GM23338 (cell line): ENCODE data around the gene EEPD1. TPM values are rescaled to one million over a fixed set of nuclear protein-coding genes. Genes with fewer than 3 reads are reported as not detected.

Source experiments
- ATAC-seq: fragments of 200-7000 bp; cut with Tn5 transposase; 3 replicates; pipeline ENCODE4 v1.9.1; 2020
- DNase-seq: peaks from one replicate; pipeline ENCODE4 v3.0.0-alpha.2; 2015; ENCODE audit warnings: low spot score
- H2AFZ ChIP-seq: fragments of 200-600 bp; sonication (generic); 2 replicates; pipeline ENCODE4 v1.8.0; 2016; ENCODE audit warnings: antibody characterized with exemption, mild to moderate bottlenecking, moderate library complexity
- H3F3A ChIP-seq: fragments of 200-600 bp; sonication (generic); replicated peaks from 2 replicates; pipeline ENCODE4 v1.8.0; 2017; ENCODE audit warnings: antibody characterized with exemption, mixed run types, low read depth
- H3K27ac ChIP-seq: fragments of 200-600 bp; sonication (generic); 2 replicates; pipeline ENCODE4 v1.6.1; 2016; ENCODE audit warnings: low read depth
- H3K27me3 ChIP-seq: fragments of 200-600 bp; sonication (generic); 2 replicates; pipeline ENCODE4 v1.8.0; 2016; ENCODE audit warnings: mild to moderate bottlenecking, mixed run types, moderate library complexity; ENCODE audit not compliant: insufficient read depth
- H3K36me3 ChIP-seq: fragments of 200-600 bp; sonication (generic); 2 replicates; pipeline ENCODE4 v1.8.0; 2016; ENCODE audit warnings: mild to moderate bottlenecking; ENCODE audit not compliant: insufficient read depth
- H3K4me1 ChIP-seq: fragments of 200-600 bp; sonication (generic); 2 replicates; pipeline ENCODE4 v1.8.0; 2016; ENCODE audit warnings: mild to moderate bottlenecking, moderate library complexity; ENCODE audit not compliant: insufficient read depth
- H3K4me2 ChIP-seq: fragments of 200-600 bp; sonication (generic); 2 replicates; pipeline ENCODE4 v1.7.1; 2017; ENCODE audit warnings: mixed run types
- H3K4me3 ChIP-seq: fragments of 200-600 bp; sonication (generic); 2 replicates; pipeline ENCODE4 v1.6.1; 2016; ENCODE audit warnings: mixed run types
- H3K79me2 ChIP-seq: fragments of 200-600 bp; sonication (generic); replicated peaks from 2 replicates; pipeline ENCODE4 v1.8.0; 2017; ENCODE audit warnings: mild to moderate bottlenecking; ENCODE audit not compliant: insufficient read depth
- H3K9me2 ChIP-seq: fragments of 200-600 bp; sonication (generic); 2 replicates; pipeline ENCODE4 v1.8.0; 2017; ENCODE audit not compliant: insufficient read depth
- H4K20me1 ChIP-seq: fragments of 200-600 bp; sonication (generic); replicated peaks from 2 replicates; pipeline ENCODE4 v1.8.0; 2017; ENCODE audit warnings: mild to moderate bottlenecking; ENCODE audit not compliant: insufficient read depth
- H3K27ac Mint-ChIP-seq: 2 replicates; pipeline ENCODE4 v1.8.0; 2020; ENCODE audit warnings: inconsistent platforms, mild to moderate bottlenecking, moderate library complexity, mixed read lengths
- H3K27me3 Mint-ChIP-seq: 3 replicates; pipeline ENCODE4 v1.8.0; 2022; ENCODE audit warnings: low read depth, mild to moderate bottlenecking, moderate library complexity, mixed read lengths, inconsistent platforms; ENCODE audit not compliant: insufficient read depth, poor library complexity
- H3K36me3 Mint-ChIP-seq: 3 replicates; pipeline ENCODE4 v1.8.0; 2021; ENCODE audit warnings: low read depth, mild to moderate bottlenecking, inconsistent platforms, moderate library complexity, mixed read lengths
- H3K4me1 Mint-ChIP-seq: 3 replicates; pipeline ENCODE4 v1.8.0; 2020; ENCODE audit warnings: mild to moderate bottlenecking, inconsistent platforms, mixed read lengths
- H3K4me3 Mint-ChIP-seq: 3 replicates; pipeline ENCODE4 v1.8.0; 2021; ENCODE audit warnings: moderate library complexity, mild to moderate bottlenecking, inconsistent platforms, mixed read lengths
- H3K9me3 Mint-ChIP-seq: 3 replicates; pipeline ENCODE4 v1.8.0; 2020; ENCODE audit warnings: moderate library complexity, mild to moderate bottlenecking, inconsistent platforms, mixed read lengths
- CREB1 ChIP-seq: fragments of 250-450 bp; sonication (Bioruptor Pico); IDR thresholded peaks from 2 replicates; pipeline ENCODE4 v1.5.0; 2020; ENCODE audit warnings: low read depth, mild to moderate bottlenecking, moderate library complexity
- EZH2 ChIP-seq: fragments of 200-600 bp; sonication (generic); IDR thresholded peaks from one replicate; pipeline ENCODE4 v1.8.0; 2017; ENCODE audit warnings: antibody characterized with exemption, mild to moderate bottlenecking, low read depth; ENCODE audit not compliant: unreplicated experiment
- EZH2phosphoT487 ChIP-seq: fragments of 200-600 bp; sonication (generic); IDR thresholded peaks from one replicate; pipeline ENCODE4 v1.8.1; 2018; ENCODE audit warnings: antibody characterized with exemption; ENCODE audit not compliant: unreplicated experiment
- JUNB ChIP-seq: IDR thresholded peaks from one replicate; pipeline ENCODE4 v1.6.1; 2016; ENCODE audit warnings: antibody characterized with exemption; ENCODE audit not compliant: unreplicated experiment
- NANOG ChIP-seq: IDR thresholded peaks from 2 replicates; pipeline ENCODE4 v1.6.1; 2016; ENCODE audit warnings: antibody characterized with exemption, borderline replicate concordance
- POLR2AphosphoS5 ChIP-seq: IDR thresholded peaks from 2 replicates; pipeline ENCODE4 v1.6.1; 2016; ENCODE audit warnings: antibody characterized with exemption, low read depth
- STAT1 ChIP-seq: IDR thresholded peaks from one replicate; pipeline ENCODE4 v1.6.1; 2016; ENCODE audit warnings: antibody characterized with exemption; ENCODE audit not compliant: unreplicated experiment
- ZNF114 ChIP-seq: fragments of 250-450 bp; sonication (Bioruptor Pico); IDR thresholded peaks from 2 replicates; pipeline ENCODE4 v1.5.0; 2020; ENCODE audit warnings: mild to moderate bottlenecking, moderate library complexity
- ZNF331 ChIP-seq: fragments of 250-450 bp; sonication (Bioruptor Pico); IDR thresholded peaks from 2 replicates; pipeline ENCODE4 v1.5.0; 2020; ENCODE audit warnings: low read depth, mild to moderate bottlenecking, moderate library complexity
- polyA plus RNA-seq: library from polyadenylated mRNA; unstranded; fragments of >200 nt; fragmentation: Nextera tagmentation; extraction: Ambion mirVana; gene quantifications from 2 replicates; pipeline ENCODE4 v1.2.1, GENCODE V29; 2016
- total RNA-seq: library from RNA; depleted of rRNA; stranded (reverse); fragments of >200 nt; shearing (Covaris generic); gene quantifications from 2 replicates; pipeline ENCODE4 v1.2.3, GENCODE V29; 2014
- TF ChIP-seq, protein P1 (sequence below), 2 experiments: fragments of 200-600 bp in 1 of 2; sonication (generic) in 1 of 2; conservative IDR thresholded peaks; 2 replicates each; pipeline versions ENCODE4 v1.5.1 to v1.6.1; 2016 to 2017; ENCODE audit warnings: antibody characterized with exemption in 2 of 2, low read depth in 2 of 2, mild to moderate bottlenecking in 2 of 2, moderate library complexity in 1 of 2
- TF ChIP-seq, protein P2 (sequence below): IDR thresholded peaks from 2 replicates; pipeline ENCODE4 v1.6.1; 2016; ENCODE audit warnings: antibody characterized with exemption

EEPD1 gene
- total and polyA plus RNA-seq, 2 experiments from 2014 or later: 4.1 to 17.1 TPM

DNA sequence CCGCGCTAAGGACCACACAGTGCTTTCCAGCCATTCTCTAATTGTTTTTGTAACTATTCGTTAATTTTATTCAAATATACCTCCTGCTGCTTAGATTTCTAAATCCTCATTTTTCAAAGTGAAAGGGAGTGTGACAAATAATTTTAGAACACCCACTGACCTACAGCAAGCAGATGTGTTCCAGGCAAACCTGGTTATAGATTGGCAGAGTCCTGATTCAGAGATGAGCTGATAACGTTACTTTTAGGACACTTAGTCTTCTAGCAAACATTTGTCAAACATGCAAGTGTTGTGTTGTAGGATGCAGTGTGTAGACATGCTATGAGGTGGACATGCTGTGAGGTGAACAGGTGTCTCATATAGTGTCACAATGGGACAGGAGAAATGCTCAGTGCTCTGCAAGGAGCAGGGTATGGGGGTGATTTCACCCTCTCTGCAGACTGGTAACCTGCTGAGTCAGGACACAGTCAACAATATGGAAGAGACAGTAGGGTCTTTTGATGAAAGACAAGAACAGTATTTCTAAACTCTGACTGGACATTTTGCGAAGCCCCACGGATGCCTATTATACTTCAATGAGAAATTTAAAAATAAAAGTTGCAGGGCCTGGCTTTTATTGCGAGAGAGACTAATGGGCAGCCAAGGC is 144.4 kb downstream of the EEPD1 start (continued):
- TF ChIP-seq, protein P1, sequence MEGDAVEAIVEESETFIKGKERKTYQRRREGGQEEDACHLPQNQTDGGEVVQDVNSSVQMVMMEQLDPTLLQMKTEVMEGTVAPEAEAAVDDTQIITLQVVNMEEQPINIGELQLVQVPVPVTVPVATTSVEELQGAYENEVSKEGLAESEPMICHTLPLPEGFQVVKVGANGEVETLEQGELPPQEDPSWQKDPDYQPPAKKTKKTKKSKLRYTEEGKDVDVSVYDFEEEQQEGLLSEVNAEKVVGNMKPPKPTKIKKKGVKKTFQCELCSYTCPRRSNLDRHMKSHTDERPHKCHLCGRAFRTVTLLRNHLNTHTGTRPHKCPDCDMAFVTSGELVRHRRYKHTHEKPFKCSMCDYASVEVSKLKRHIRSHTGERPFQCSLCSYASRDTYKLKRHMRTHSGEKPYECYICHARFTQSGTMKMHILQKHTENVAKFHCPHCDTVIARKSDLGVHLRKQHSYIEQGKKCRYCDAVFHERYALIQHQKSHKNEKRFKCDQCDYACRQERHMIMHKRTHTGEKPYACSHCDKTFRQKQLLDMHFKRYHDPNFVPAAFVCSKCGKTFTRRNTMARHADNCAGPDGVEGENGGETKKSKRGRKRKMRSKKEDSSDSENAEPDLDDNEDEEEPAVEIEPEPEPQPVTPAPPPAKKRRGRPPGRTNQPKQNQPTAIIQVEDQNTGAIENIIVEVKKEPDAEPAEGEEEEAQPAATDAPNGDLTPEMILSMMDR (conservative IDR thresholded peaks at IDR 0.05; ENCODE audit: low read depth in 2 of 2): no peak
- TF ChIP-seq NANOG: no peak
- TF ChIP-seq POLR2AphosphoS5: no peak
- TF ChIP-seq, protein P2, sequence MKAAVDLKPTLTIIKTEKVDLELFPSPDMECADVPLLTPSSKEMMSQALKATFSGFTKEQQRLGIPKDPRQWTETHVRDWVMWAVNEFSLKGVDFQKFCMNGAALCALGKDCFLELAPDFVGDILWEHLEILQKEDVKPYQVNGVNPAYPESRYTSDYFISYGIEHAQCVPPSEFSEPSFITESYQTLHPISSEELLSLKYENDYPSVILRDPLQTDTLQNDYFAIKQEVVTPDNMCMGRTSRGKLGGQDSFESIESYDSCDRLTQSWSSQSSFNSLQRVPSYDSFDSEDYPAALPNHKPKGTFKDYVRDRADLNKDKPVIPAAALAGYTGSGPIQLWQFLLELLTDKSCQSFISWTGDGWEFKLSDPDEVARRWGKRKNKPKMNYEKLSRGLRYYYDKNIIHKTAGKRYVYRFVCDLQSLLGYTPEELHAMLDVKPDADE: no peak

DNA sequence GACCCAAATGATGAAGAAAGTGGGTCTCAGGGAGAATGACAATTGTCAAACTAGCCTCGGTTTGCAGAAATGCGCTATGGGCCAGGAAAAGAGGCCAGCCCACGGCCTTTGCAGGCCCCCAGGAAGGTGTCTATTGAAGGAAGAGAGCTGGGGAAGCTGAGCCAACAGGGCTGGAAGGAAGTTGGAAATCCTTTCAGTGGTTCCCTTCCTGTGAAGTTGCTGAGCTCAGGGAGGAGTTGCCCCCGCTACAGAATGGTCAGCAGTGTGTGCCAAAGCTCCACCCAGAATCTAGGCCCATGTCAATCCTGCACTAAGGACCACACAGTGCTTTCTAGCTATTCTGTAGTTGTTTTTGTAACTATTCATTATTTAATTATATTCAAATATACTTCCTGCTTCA is 145.1 kb downstream of the EEPD1 start:
- H3K9me3 Mint-ChIP-seq: no peaks in the 10 kb centered on the region
- H3K4me3 ChIP-seq: no peak overlapping the region
- no peak for TF ChIP-seq STAT1
- no peak for TF ChIP-seq CREB1
- TF ChIP-seq POLR2AphosphoS5: no peak
- no peak for TF ChIP-seq NANOG
- peaks cover 26% of the 10 kb centered on the region for H3K4me1 Mint-ChIP-seq
- DNase-seq: no peak
- no peaks in the 10 kb centered on the region for H3K36me3 ChIP-seq
- no peak overlapping the region for H3K4me3 Mint-ChIP-seq
- no peaks in the 10 kb centered on the region for H4K20me1 ChIP-seq
- peaks cover 9% of the 10 kb centered on the region; the same call in 1 of the 3 replicates for H3K36me3 Mint-ChIP-seq
- no peaks in the 10 kb centered on the region for H3K27me3 ChIP-seq
- H3F3A ChIP-seq: no peaks in the 10 kb centered on the region
- ATAC-seq: no peak
- H3K9me2 ChIP-seq: 0 out of 2 replicates have a peak, but pooled peaks cover 5% of the 10 kb centered on the region
- H3K4me1 ChIP-seq: no peaks in the 10 kb centered on the region; the same call in 1 of the 2 replicates
- no peak overlapping the region for H3K27ac ChIP-seq
- no peak overlapping the region for H3K4me2 ChIP-seq
- H2AFZ ChIP-seq: no peak overlapping the region
- H3K27me3 Mint-ChIP-seq: peaks cover 8% of the 10 kb centered on the region
- H3K27ac Mint-ChIP-seq: no peak overlapping the region
- H3K79me2 ChIP-seq: no peaks in the 10 kb centered on the region

DNA sequence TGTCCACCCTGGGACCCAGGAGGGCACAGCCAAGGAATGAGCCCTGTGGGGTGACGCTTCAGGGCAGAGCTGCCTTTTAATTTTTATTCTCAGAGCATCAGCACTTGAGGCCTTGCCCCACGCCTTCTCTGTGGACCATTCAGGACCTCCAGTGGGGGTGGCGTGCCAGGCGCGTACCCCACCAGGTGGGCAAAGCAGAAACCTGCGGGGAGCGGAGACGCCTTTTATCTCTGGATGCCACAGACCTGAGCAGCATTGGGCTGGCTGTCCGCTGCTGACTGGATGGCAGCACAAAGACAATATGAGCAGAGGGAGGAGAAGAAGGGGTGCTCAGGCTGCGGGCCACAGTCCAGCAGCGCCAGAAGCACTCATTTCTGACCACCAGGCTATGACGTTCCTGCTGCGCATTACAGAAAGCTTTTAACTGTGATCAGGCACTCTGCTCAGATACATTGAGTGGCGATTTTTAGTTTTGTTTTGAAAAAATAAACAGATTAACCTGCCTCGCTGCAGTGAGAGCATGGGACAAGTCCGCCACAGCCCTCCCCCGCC is 146.2 kb downstream of the EEPD1 start:
- Histone ChIP-seq H4K20me1 (no peaks in the 10 kb centered on the region), H3F3A (no peaks in the 10 kb centered on the region), H3K4me1 (no peaks in the 10 kb centered on the region; the same call in 1 of the 2 replicates), H3K27ac (no peak overlapping the region), H3K4me2 (no peak overlapping the region), H3K9me2 (0 out of 2 replicates have a peak, but pooled peaks cover 5% of the 10 kb centered on the region), H2AFZ (no peak overlapping the region), H3K27me3 (no peaks in the 10 kb centered on the region), H3K4me3 (no peak overlapping the region), H3K36me3 (no peaks in the 10 kb centered on the region), H3K79me2 (no peaks in the 10 kb centered on the region)
- Mint-ChIP-seq H3K36me3 (peaks cover 9% of the 10 kb centered on the region; the same call in 1 of the 3 replicates), H3K27ac (no peak overlapping the region), H3K9me3 (no peaks in the 10 kb centered on the region), H3K4me3 (no peak overlapping the region), H3K4me1 (peaks cover 32% of the 10 kb centered on the region), H3K27me3 (peaks cover 8% of the 10 kb centered on the region)
- DNase-seq: no peak
- no peak for ATAC-seq
- TF ChIP-seq CREB1 (no peak), ZNF331 (no peak), STAT1 (no peak), EZH2phosphoT487 (no peak), EZH2 (no peak), ZNF114 (CRISPR knock-in tag) (no peak), POLR2AphosphoS5 (no peak), NANOG (no peak), JUNB (no peak)
- TF ChIP-seq, protein P1 (conservative IDR thresholded peaks at IDR 0.05; ENCODE audit: low read depth in 2 of 2): no peak
- TF ChIP-seq, protein P2: no peak
